Retinal pigment epithelial cell (primary cell): ENCODE results near the gene TMEM236.

Source experiments
- DNase-seq: peaks from one replicate; pipeline ENCODE4 v3.0.0-alpha.2; 2010; ENCODE audit warnings: low read depth
- H3K4me3 ChIP-seq: 2 replicates; pipeline ENCODE4 v1.5.1; 2011; ENCODE audit warnings: mild to moderate bottlenecking, low read length, control low read depth, moderate library complexity
- CTCF ChIP-seq: conservative IDR thresholded peaks from 2 replicates; pipeline ENCODE4 v1.5.1; 2011; ENCODE audit warnings: low read depth, low read length, control low read depth, inconsistent platforms

TMEM236 gene

GRCh38 chr10:17808971-17809841, 57.2 kb downstream of the TMEM236 start, which contains the start of gene MRC1:
MRC1 (plus strand) TSS chr10:17809348; CDS start chr10:17809466, 118 bp downstream.
- TF ChIP-seq CTCF: no peak

GRCh38 chr10:17811146-17811865, 59.3 kb downstream of the TMEM236 start:
- H3K4me3 ChIP-seq: no peak overlapping the region
- TF ChIP-seq CTCF: no peak
- DNase-seq: no peak

More at GRCh38 chr10:17808971-17809841, 57.2 kb downstream of the TMEM236 start, which contains the start of gene MRC1:
- DNase-seq: no peak
- H3K4me3 ChIP-seq: no peak within 1 kb of the TSS

GRCh38 chr10:17814973-17815372, 63.0 kb downstream of the TMEM236 start:
- DNase-seq: no peak
- H3K4me3 ChIP-seq: no peak overlapping the region
- TF ChIP-seq CTCF: no peak

GRCh38 chr10:17816199-17816598, 64.2 kb downstream of the TMEM236 start:
- DNase-seq: no peak
- TF ChIP-seq CTCF: no peak
- no peak overlapping the region for H3K4me3 ChIP-seq

- no peak for TF ChIP-seq CTCF
- H3K4me3 ChIP-seq: no peak overlapping the region
- DNase-seq: no peak
Observed at GRCh38 chr10:17817316-17817715, 65.3 kb downstream of the TMEM236 start.

- DNase-seq: no peak
- no peak overlapping the region for H3K4me3 ChIP-seq
- TF ChIP-seq CTCF: no peak
Observed at GRCh38 chr10:17817790-17818189, 65.8 kb downstream of the TMEM236 start.

- DNase-seq: no peak
- no peak overlapping the region for H3K4me3 ChIP-seq
- TF ChIP-seq CTCF: no peak
Observed at GRCh38 chr10:17819836-17820235, 67.8 kb downstream of the TMEM236 start.
